SK-N-MC (cell line): ENCODE results near the gene NEDD8.

Source experiments
- FOXP2 ChIP-seq: optimal IDR thresholded peaks from 2 replicates; pipeline ENCODE3; 2011; ENCODE audit warnings: mild to moderate bottlenecking, moderate library complexity; ENCODE audit not compliant: insufficient read depth; ENCODE audit errors: extremely low read length, control extremely low read depth
- POLR2AphosphoS5 ChIP-seq: IDR thresholded peaks from 2 replicates; pipeline ENCODE4 v1.6.1; 2012; ENCODE audit warnings: mild to moderate bottlenecking, low read depth, low read length, borderline replicate concordance

- TF ChIP-seq POLR2AphosphoS5 (no peak), FOXP2 (no peak)
Observed at GRCh38 chr14:24261969-24262327, 29.8 kb upstream of the NEDD8 start.
